Neural cell (in vitro differentiated cells): Measurements from ENCODE around the gene HDC. TPM values are rescaled to one million over a fixed set of nuclear protein-coding genes. Genes with fewer than 3 reads are reported as not detected.

ENCODE experiments used
- H2AFZ ChIP-seq: fragments of 200-600, 300-800 bp; sonication (generic), shearing (Covaris generic); 2 replicates; pipeline ENCODE4 v1.6.0; 2014; ENCODE audit warnings: low read depth, mild to moderate bottlenecking, antibody characterized with exemption, low read length, moderate library complexity
- H3F3A ChIP-seq: fragments of 200-600 bp; shearing (Covaris generic); 2 replicates; pipeline ENCODE4 v1.6.1; 2016; ENCODE audit warnings: mild to moderate bottlenecking, moderate library complexity, mixed read lengths, antibody characterized with exemption, low read length; ENCODE audit not compliant: insufficient read depth, poor library complexity, severe bottlenecking
- H3K27ac ChIP-seq: fragments of 200-600, 300-800 bp; sonication (generic), shearing (Covaris generic); 2 replicates; pipeline ENCODE4 v1.5.1; 2014; ENCODE audit warnings: mild to moderate bottlenecking, low read length, moderate library complexity
- H3K27me3 ChIP-seq: fragments of 300-800, 200-600 bp; sonication (generic), shearing (Covaris generic); 2 replicates; pipeline ENCODE4 v1.6.0; 2014; ENCODE audit warnings: mild to moderate bottlenecking, low read depth, low read length, moderate library complexity; ENCODE audit not compliant: insufficient read depth
- H3K36me3 ChIP-seq: fragments of 300-800, 200-600 bp; sonication (generic), shearing (Covaris generic); 2 replicates; pipeline ENCODE4 v1.5.1; 2014; ENCODE audit warnings: mild to moderate bottlenecking, antibody characterized with exemption, low read length, moderate library complexity; ENCODE audit not compliant: insufficient read depth
- H3K4me2 ChIP-seq: fragments of 300-800, 200-600 bp; sonication (generic), shearing (Covaris generic); 2 replicates; pipeline ENCODE4 v1.6.0; 2014; ENCODE audit warnings: mild to moderate bottlenecking, low read length
- H3K4me3 ChIP-seq: fragments of 300-800, 200-600 bp; sonication (generic), shearing (Covaris generic); 2 replicates; pipeline ENCODE4 v1.5.1; 2014; ENCODE audit warnings: mild to moderate bottlenecking, low read length, moderate library complexity
- H3K79me2 ChIP-seq: fragments of 200-600 bp; shearing (Covaris generic); replicated peaks from 2 replicates; pipeline ENCODE4 v1.6.0; 2014; ENCODE audit warnings: mild to moderate bottlenecking, low read length, moderate library complexity; ENCODE audit not compliant: insufficient read depth
- H3K9ac ChIP-seq: fragments of 300-800, 200-600 bp; sonication (generic), shearing (Covaris generic); 2 replicates; pipeline ENCODE4 v1.6.1; 2016; ENCODE audit warnings: mild to moderate bottlenecking, low read length, mixed read lengths
- H3K9me2 ChIP-seq: fragments of 200-600 bp; shearing (Covaris generic); 2 replicates; pipeline ENCODE4 v1.6.1; 2016; ENCODE audit warnings: mild to moderate bottlenecking, low read length, mixed read lengths; ENCODE audit not compliant: insufficient read depth
- H3K9me3 ChIP-seq: fragments of 200-600, 300-800 bp; sonication (generic), shearing (Covaris generic); 2 replicates; pipeline ENCODE4 v1.6.1; 2016; ENCODE audit warnings: mild to moderate bottlenecking, mixed run types, low read length, moderate library complexity, mixed read lengths
- H4K20me1 ChIP-seq: fragments of 200-600 bp; shearing (Covaris generic); 2 replicates; pipeline ENCODE4 v1.6.1; 2016; ENCODE audit warnings: mild to moderate bottlenecking, mixed run types; ENCODE audit not compliant: insufficient read depth
- EP300 ChIP-seq: fragments of 450-650 bp; conservative IDR thresholded peaks from 2 replicates; pipeline ENCODE4 v1.6.1; 2014; ENCODE audit warnings: antibody characterized with exemption, mild to moderate bottlenecking, moderate library complexity; ENCODE audit not compliant: poor library complexity, severe bottlenecking
- EZH2 ChIP-seq: fragments of 200-600, 300-800 bp; shearing (Covaris generic), sonication (generic); IDR thresholded peaks from 2 replicates; pipeline ENCODE4 v1.6.1; 2014; ENCODE audit warnings: antibody characterized with exemption, low read length, borderline replicate concordance, mild to moderate bottlenecking; ENCODE audit not compliant: insufficient read depth, poor library complexity, severe bottlenecking
- MXI1 ChIP-seq: fragments of 450-650 bp; conservative IDR thresholded peaks from 2 replicates; pipeline ENCODE4 v1.6.1; 2014; ENCODE audit warnings: antibody characterized with exemption, mild to moderate bottlenecking; ENCODE audit not compliant: poor library complexity, severe bottlenecking
- POLR2AphosphoS5 ChIP-seq: IDR thresholded peaks from 2 replicates; pipeline ENCODE4 v1.6.1; 2012
- RAD21 ChIP-seq: fragments of 450-650 bp; conservative IDR thresholded peaks from 2 replicates; pipeline ENCODE4 v1.6.1; 2014; ENCODE audit warnings: antibody characterized with exemption, mild to moderate bottlenecking, moderate library complexity
- SMC3 ChIP-seq: fragments of 450-650 bp; conservative IDR thresholded peaks from 2 replicates; pipeline ENCODE4 v1.6.1; 2014; ENCODE audit warnings: antibody characterized with exemption, mild to moderate bottlenecking, moderate library complexity; ENCODE audit not compliant: poor library complexity
- TAF1 ChIP-seq: IDR thresholded peaks from 2 replicates; pipeline ENCODE4 v1.6.1; 2012; ENCODE audit warnings: low read depth
- polyA plus RNA-seq: library from polyadenylated mRNA; depleted of rRNA; stranded (reverse); fragments of >200 nt; gene quantifications from 2 replicates; pipeline ENCODE4 v1.2.3, GENCODE V29; 2014
- TF ChIP-seq, protein P1 (sequence below): IDR thresholded peaks from 2 replicates; pipeline ENCODE4 v1.6.1; 2012; ENCODE audit warnings: borderline replicate concordance
- TF ChIP-seq, protein P2 (sequence below): fragments of 450-650 bp; IDR thresholded peaks from 2 replicates; pipeline ENCODE4 v1.5.1; 2014; ENCODE audit warnings: antibody characterized with exemption, mild to moderate bottlenecking, moderate library complexity; ENCODE audit not compliant: poor library complexity, severe bottlenecking

Gene HDC
- polyA plus RNA-seq, 1 donor from 2014 or later = 4.5 TPM

DNA sequence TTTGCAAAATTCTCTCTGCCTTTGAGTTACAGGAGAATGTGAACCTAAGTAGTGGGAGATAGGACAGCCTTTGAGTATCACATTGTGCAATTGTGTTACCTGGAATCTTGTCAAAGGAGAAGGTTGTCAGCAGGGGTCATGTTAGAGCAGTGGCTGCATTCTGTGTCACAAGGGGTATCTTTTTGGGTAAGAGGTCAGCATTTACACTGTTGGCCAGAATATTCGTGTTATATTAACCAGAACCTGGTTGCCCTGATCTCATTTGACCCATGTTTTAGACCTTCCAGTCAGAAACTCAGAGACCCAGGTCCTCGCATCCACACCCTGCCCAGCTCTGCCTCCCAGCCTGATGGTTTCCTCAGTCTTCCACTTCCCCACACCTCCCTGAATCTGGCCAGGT is 27.3 kb downstream of the HDC start:
- Histone ChIP-seq H3K9me2 (no peaks in the 10 kb centered on the region), H4K20me1 (no peaks in the 10 kb centered on the region), H2AFZ (no peak overlapping the region), H3K79me2 (no peaks in the 10 kb centered on the region), H3K9ac (no peak overlapping the region), H3K4me2 (no peak overlapping the region), H3F3A (no peaks in the 10 kb centered on the region), H3K27me3 (no peaks in the 10 kb centered on the region), H3K4me3 (no peak overlapping the region), H3K27ac (no peak overlapping the region), H3K36me3 (no peaks in the 10 kb centered on the region), H3K9me3 (no peaks in the 10 kb centered on the region)
- TF ChIP-seq, protein P1, sequence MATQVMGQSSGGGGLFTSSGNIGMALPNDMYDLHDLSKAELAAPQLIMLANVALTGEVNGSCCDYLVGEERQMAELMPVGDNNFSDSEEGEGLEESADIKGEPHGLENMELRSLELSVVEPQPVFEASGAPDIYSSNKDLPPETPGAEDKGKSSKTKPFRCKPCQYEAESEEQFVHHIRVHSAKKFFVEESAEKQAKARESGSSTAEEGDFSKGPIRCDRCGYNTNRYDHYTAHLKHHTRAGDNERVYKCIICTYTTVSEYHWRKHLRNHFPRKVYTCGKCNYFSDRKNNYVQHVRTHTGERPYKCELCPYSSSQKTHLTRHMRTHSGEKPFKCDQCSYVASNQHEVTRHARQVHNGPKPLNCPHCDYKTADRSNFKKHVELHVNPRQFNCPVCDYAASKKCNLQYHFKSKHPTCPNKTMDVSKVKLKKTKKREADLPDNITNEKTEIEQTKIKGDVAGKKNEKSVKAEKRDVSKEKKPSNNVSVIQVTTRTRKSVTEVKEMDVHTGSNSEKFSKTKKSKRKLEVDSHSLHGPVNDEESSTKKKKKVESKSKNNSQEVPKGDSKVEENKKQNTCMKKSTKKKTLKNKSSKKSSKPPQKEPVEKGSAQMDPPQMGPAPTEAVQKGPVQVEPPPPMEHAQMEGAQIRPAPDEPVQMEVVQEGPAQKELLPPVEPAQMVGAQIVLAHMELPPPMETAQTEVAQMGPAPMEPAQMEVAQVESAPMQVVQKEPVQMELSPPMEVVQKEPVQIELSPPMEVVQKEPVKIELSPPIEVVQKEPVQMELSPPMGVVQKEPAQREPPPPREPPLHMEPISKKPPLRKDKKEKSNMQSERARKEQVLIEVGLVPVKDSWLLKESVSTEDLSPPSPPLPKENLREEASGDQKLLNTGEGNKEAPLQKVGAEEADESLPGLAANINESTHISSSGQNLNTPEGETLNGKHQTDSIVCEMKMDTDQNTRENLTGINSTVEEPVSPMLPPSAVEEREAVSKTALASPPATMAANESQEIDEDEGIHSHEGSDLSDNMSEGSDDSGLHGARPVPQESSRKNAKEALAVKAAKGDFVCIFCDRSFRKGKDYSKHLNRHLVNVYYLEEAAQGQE = no peak
- TF ChIP-seq EZH2 = no peak
- no peak for TF ChIP-seq EP300
- TF ChIP-seq SMC3 = no peak
- TF ChIP-seq, protein P2, sequence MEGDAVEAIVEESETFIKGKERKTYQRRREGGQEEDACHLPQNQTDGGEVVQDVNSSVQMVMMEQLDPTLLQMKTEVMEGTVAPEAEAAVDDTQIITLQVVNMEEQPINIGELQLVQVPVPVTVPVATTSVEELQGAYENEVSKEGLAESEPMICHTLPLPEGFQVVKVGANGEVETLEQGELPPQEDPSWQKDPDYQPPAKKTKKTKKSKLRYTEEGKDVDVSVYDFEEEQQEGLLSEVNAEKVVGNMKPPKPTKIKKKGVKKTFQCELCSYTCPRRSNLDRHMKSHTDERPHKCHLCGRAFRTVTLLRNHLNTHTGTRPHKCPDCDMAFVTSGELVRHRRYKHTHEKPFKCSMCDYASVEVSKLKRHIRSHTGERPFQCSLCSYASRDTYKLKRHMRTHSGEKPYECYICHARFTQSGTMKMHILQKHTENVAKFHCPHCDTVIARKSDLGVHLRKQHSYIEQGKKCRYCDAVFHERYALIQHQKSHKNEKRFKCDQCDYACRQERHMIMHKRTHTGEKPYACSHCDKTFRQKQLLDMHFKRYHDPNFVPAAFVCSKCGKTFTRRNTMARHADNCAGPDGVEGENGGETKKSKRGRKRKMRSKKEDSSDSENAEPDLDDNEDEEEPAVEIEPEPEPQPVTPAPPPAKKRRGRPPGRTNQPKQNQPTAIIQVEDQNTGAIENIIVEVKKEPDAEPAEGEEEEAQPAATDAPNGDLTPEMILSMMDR = no peak
- no peak for TF ChIP-seq TAF1
- no peak for TF ChIP-seq MXI1
- no peak for TF ChIP-seq RAD21
- no peak for TF ChIP-seq POLR2AphosphoS5

DNA sequence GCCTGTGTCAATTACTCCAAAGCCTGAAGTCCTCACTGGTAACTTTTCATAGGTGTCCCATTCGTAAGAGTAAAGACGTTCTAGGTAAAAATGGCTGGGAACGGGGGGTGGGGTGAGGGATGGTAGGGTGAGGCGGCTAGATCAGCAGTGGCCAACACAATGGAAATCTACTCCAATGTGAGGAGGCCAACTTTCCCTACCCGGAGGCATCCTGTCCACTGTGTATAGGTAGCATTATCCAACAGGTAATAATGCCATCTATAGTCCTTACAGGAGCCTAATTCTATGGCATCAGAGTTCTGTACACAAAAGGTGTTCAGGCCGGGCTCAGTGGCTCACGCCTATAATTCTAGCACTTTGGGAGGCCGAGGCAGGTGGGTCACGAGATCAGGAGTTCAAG is 29.1 kb downstream of the HDC start:
- no peaks in the 10 kb centered on the region for H3K9me2 ChIP-seq
- TF ChIP-seq TAF1 (no peak), EP300 (no peak), MXI1 (no peak), SMC3 (no peak), EZH2 (no peak), RAD21 (no peak), POLR2AphosphoS5 (no peak)
- TF ChIP-seq, protein P1 = no peak
- TF ChIP-seq, protein P2 = no peak
- H3K9me3 ChIP-seq = no peaks in the 10 kb centered on the region
- no peak overlapping the region for H3K4me2 ChIP-seq
- H3K36me3 ChIP-seq = no peaks in the 10 kb centered on the region
- H3F3A ChIP-seq = no peaks in the 10 kb centered on the region
- no peaks in the 10 kb centered on the region for H3K79me2 ChIP-seq
- H3K27me3 ChIP-seq = no peaks in the 10 kb centered on the region
- H3K9ac ChIP-seq = no peak overlapping the region
- no peak overlapping the region for H2AFZ ChIP-seq
- H4K20me1 ChIP-seq = no peaks in the 10 kb centered on the region
- no peak overlapping the region for H3K4me3 ChIP-seq
- no peak overlapping the region for H3K27ac ChIP-seq
